Adrenal gland (tissue), 12 donors: Measurements from ENCODE around the gene C19orf47. TPM values are rescaled to one million over a fixed set of nuclear protein-coding genes. Genes with fewer than 3 reads are reported as not detected.
A peak's percentile ranks its signal among the peaks of the same experiment; 100 is the strongest.

Source experiments
- DNase-seq, 7 donors: peaks; one replicate each; pipeline ENCODE4 v3.0.0-alpha.2; 2019 to 2020
- H3K27ac ChIP-seq, 5 donors: fragments of 200-600 bp; sonication (generic) in 4 of 5; 1 replicate in 3 of 5; 2 replicates in 2 of 5; pipeline versions ENCODE4 v1.5.1 to v1.8.0; 2016 to 2020; ENCODE audit warnings: mild to moderate bottlenecking in 1 of 5
- H3K27me3 ChIP-seq: fragments of 200-600 bp; 2 replicates; pipeline ENCODE4 v1.8.0; 2021
- H3K36me3 ChIP-seq, 2 donors: fragments of 200-600 bp; replicated peaks in 1 of 2; 1 replicate in 1 of 2; 2 replicates in 1 of 2; pipeline versions ENCODE4 v1.5.1 to v1.8.0; 2018 to 2022
- H3K4me1 ChIP-seq, 2 donors: fragments of 200-600 bp; replicated peaks in 1 of 2; 1 replicate in 1 of 2; 2 replicates in 1 of 2; pipeline versions ENCODE4 v1.5.1 to v1.8.0; 2018 to 2021
- H3K4me3 ChIP-seq, 4 donors: fragments of 200-600 bp; sonication (generic) in 3 of 4; one replicate each; pipeline ENCODE4 v1.5.1; 2016 to 2018
- H3K9me3 ChIP-seq, 3 donors: fragments of 200-600 bp; sonication (generic) in 1 of 3; replicated peaks in 1 of 3; 1 replicate in 2 of 3; 2 replicates in 1 of 3; pipeline versions ENCODE4 v1.5.1 to v1.8.0; 2016 to 2021
- CTCF ChIP-seq, 6 experiments: fragments of 450-650 bp in 4 of 6; fragments of 200-600 bp in 2 of 6; sonication (generic) in 1 of 6; IDR thresholded peaks; 1 replicate in 5 of 6; 2 replicates in 1 of 6; pipeline versions ENCODE4 v1.5.1 to v1.8.0; 2016 to 2021; ENCODE audit warnings: antibody characterized with exemption in 6 of 6, mild to moderate bottlenecking in 2 of 6, moderate library complexity in 1 of 6
- POLR2A ChIP-seq, 2 donors: fragments of 450-650 bp; IDR thresholded peaks; one replicate each; pipeline ENCODE4 v1.6.1; 2017; ENCODE audit warnings: antibody characterized with exemption in 2 of 2, mild to moderate bottlenecking in 2 of 2, moderate library complexity in 1 of 2
- WGBS, 4 donors: extraction: QIAGEN DNeasy Blood & Tissue Kit in 2 of 4; methylation state at CpG; one replicate each; pipeline versions ENCODE4 v1.1.5 to v1.1.7; 2013 to 2017; 5-methylcytosine and 5-hydroxymethylcytosine counted together
- intact Hi-C, 2 donors: fragments of 100-400 bp; cut with DNase I; formaldehyde crosslinking; loops; one replicate each; pipeline versions ENCODE4 v1.14.1 to v1.15.0; 2022 to 2023
- polyA plus RNA-seq, 3 donors: library from polyadenylated mRNA; stranded (reverse); fragments of 200-250 nt in 2 of 3; fragments of 350-450 nt in 1 of 3; fragmentation: Illumina TruSeq in 1 of 3; extraction: RNeasy Lipid Tissue Mini Kit (QIAGEN cat#74804) in 1 of 3; gene quantifications; one replicate each; pipeline ENCODE4 v1.2.3, GENCODE V29; 2013 to 2014
- total RNA-seq, 9 donors: library from RNA; depleted of rRNA in 4 of 9; stranded (reverse); fragments of >200 nt in 4 of 9; fragments of 120-200 nt in 1 of 9; fragmentation: NEBNext Ultra II Directional in 1 of 9; extraction: Animal tissue kit (Norgen Biotek cat#: 25700) in 1 of 9; gene quantifications; one replicate each; pipeline versions ENCODE4 v1.1.0 to v1.2.4, GENCODE V29; 2013 to 2023
- donor health status: healthy with polysubstance abuse.
- donor health status: Bipolar disorder and iron deficiency.
- donor health status: DM: yes; HTN: yes; CAD: no.
- donor health status: DM: no; HTN: no; CAD: no.
- donor health status: DM: no; HTN: no; CAD: no.
- donor health status: DM: yes; HTN: yes; CAD: no.

C19orf47 gene
- total and polyA plus RNA-seq, 12 donors: 7.0 to 20.9 (median 14.6) TPM

GRCh38 chr19:40283414-40284250 is 64.6 kb downstream of the C19orf47 start:
- no peaks in the 10 kb centered on the region for H3K9me3 ChIP-seq
- peak in 5 of 7 donors; percentile 49 to 68 (median 55) for DNase-seq
- H3K4me3 ChIP-seq: peak overlapping the region in 2 of 4 donors; percentile 78 to 88
- H3K27me3 ChIP-seq: no peaks in the 10 kb centered on the region
- intact Hi-C loops: no loop called here
- 24 to 32% (median 30%) methylated on average over 8 to 12 of the region's 12 CpGs for WGBS, 4 donors
- H3K36me3 ChIP-seq: no peaks in the 10 kb centered on the region
- peak overlapping the region; percentile 76 to 97 (median 95) for H3K27ac ChIP-seq
- TF ChIP-seq POLR2A (IDR thresholded peaks at IDR 0.05): peak in 1 of 2 donors; percentile 26
- TF ChIP-seq CTCF (IDR thresholded peaks at IDR 0.05): no peak
- peaks cover 30 to 71% of the 10 kb centered on the region in 2 donors for H3K4me1 ChIP-seq

GRCh38 chr19:40282920-40283319 is 65.3 kb downstream of the C19orf47 start:
- Histone ChIP-seq H3K36me3 (no peaks in the 10 kb centered on the region), H3K4me1 (peaks cover 34 to 78% of the 10 kb centered on the region in 2 donors), H3K27me3 (no peaks in the 10 kb centered on the region), H3K27ac (peak overlapping the region; percentile 76 to 97 (median 95)), H3K9me3 (no peaks in the 10 kb centered on the region), H3K4me3 (no peak overlapping the region)
- DNase-seq: no peak
- intact Hi-C loops: no loop called here
- TF ChIP-seq POLR2A (IDR thresholded peaks at IDR 0.05): no peak
- no peak for TF ChIP-seq CTCF (IDR thresholded peaks at IDR 0.05)
- 75 to 80% (median 78%) methylated on average over 4 of the region's 4 CpGs for WGBS, 4 donors

GRCh38 chr19:40282209-40282580 is 66.0 kb downstream of the C19orf47 start:
- no peaks in the 10 kb centered on the region for H3K36me3 ChIP-seq
- peak overlapping the region in 3 of 5 donors; percentile 93 to 97 (median 95) for H3K27ac ChIP-seq
- no peak overlapping the region for H3K4me3 ChIP-seq
- no peak for DNase-seq
- TF ChIP-seq CTCF (IDR thresholded peaks at IDR 0.05): no peak
- TF ChIP-seq POLR2A (IDR thresholded peaks at IDR 0.05): no peak
- intact Hi-C loops: no loop called here
- H3K9me3 ChIP-seq: no peaks in the 10 kb centered on the region
- no peaks in the 10 kb centered on the region for H3K27me3 ChIP-seq
- WGBS, 4 donors: 56 to 82% (median 63%) methylated on average over 4 to 6 of the region's 6 CpGs
- H3K4me1 ChIP-seq: peaks cover 41 to 85% of the 10 kb centered on the region in 2 donors

GRCh38 chr19:40281381-40282208 is 66.6 kb downstream of the C19orf47 start:
- peaks cover 42 to 89% of the 10 kb centered on the region in 2 donors for H3K4me1 ChIP-seq
- H3K27me3 ChIP-seq: no peaks in the 10 kb centered on the region
- TF ChIP-seq CTCF (IDR thresholded peaks at IDR 0.05): no peak
- TF ChIP-seq POLR2A (IDR thresholded peaks at IDR 0.05): no peak
- peak in 1 of 7 donors; percentile 28 for DNase-seq
- H3K4me3 ChIP-seq: no peak overlapping the region
- H3K36me3 ChIP-seq: no peaks in the 10 kb centered on the region
- H3K27ac ChIP-seq: peak overlapping the region in 2 of 5 donors; percentile 95 to 97
- intact Hi-C loops: no loop called here
- 49 to 70% (median 58%) methylated on average over 14 of the region's 14 CpGs for whole genome bisulfite sequencing, 4 donors
- no peaks in the 10 kb centered on the region for H3K9me3 ChIP-seq
